Stimulated activated CD4-positive, alpha-beta T cell treated with anti-CD3 and anti-CD28 coated beads, Interleukin-2, amount 100 ng/mL, for 4 hours (primary cell): Measurements from ENCODE around the gene CBLN3.

Experiments
- DNase-seq: peaks from one replicate; pipeline ENCODE4 v3.0.0-alpha.2; 2020; ENCODE audit warnings: low read depth

The CBLN3 gene

DNA sequence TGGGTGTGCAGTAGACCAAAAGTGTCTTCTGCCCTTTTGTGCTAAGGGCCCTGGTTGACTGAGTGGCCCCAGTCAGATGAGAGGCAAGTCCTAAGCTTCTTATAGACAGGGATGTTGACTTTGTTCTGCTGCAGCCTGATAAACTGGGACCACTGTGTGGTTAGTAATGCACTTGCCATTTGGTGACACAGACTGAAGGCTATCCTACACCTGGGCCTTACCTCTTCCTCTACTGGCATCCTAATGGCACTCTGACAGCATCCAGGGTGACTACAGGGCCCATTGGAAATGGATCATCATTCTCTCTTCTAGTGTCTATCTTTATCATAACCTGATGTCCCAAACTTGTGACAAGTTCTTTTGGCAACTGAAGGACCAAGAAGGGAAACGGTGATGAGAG is 9.8 kb upstream of the CBLN3 start:
- DNase-seq, result no peak

- no peak for DNase-seq
These were observed 9.0 kb upstream of the CBLN3 start for GRCh38 chr14:24438223-24439097.

GRCh38 chr14:24437736-24438067 is 8.2 kb upstream of the CBLN3 start:
- no peak for DNase-seq

DNA sequence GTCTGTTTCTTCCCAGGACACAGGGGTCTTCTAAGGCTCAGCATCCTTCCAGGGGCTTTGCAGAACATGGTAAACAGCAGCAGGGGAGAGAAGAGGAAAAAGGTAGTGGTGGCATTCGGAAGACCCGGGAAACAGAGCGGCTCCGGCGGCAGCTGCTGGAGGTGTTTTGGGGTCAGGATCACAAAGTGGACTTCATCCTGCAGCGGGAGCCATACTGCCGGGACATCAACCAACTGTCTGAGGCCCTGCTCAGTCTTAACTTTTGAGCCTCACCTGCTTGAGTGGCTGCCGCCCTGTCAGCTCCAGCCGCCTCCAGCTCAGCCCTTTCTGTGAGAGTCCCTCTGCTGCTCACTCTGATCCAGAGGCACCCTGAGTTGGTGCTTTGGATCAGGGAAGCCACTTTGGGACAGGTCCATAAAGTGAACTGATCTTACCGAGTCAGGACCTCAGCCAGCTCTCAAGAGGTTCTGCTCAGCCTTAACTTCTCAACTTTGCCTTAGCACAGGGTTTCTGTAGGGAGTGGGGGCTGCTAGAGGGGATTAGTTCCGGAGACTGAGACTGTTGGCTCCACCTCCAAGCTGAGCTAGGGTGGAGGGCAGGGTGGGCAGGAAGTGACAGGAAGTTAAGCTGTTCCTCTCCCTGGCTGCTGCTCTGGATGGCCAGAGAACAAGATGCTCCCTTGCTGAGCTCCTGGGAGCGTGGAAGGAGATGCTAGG is 7.7 kb upstream of the CBLN3 start:
- no peak for DNase-seq

DNA sequence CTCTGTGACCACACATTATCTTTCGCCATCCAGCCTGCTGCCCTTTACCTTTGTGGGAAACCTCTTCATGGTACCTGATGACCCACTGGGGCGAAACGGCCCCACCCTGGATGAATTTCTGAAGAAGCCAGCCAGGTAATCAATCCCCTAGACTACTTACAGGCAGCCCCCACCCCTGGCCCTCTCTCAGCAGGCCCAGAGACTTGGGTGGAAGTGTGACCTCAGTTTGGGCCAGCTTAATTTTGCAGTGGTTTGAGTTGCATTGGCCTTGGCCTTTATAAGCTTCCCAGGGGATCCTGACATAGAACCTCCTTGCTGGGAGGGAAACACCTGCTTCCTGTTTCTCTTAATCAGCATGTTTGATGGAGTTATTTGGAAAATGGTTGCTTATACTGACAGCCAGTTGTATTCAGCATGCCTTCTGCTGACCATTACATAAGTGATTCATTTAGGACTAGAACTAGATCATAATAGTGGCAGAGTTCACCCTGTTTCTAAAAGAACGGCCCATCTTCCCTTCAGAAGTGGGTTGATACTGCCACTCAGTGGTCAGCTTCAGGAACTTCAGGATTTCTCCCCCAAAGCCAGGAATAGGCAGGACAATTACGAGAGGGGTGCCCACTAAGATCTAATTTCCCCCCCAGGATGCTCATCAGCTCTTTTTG is 7.0 kb upstream of the CBLN3 start:
- no peak for DNase-seq

DNA sequence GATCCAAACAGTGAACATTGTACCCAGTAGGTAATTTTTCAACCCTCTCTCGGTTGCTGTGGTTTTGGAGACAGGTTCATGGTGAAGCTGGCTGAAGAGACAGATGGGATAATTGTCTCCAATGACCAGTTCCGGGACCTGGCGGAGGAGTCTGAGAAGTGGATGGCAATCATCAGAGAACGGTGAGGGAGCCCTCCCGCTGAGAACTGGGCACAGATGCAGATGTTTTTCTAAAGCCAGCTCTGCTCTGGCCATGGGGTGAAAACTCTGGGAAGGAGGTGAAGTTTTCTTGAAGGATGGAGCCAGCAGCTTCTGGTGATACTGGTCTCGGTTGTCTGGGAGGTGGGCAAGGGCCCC is 6.5 kb upstream of the CBLN3 start:
- DNase-seq, result no peak

- no peak for DNase-seq
These were observed 5.8 kb upstream of the CBLN3 start for GRCh38 chr14:24435192-24435810.

DNA sequence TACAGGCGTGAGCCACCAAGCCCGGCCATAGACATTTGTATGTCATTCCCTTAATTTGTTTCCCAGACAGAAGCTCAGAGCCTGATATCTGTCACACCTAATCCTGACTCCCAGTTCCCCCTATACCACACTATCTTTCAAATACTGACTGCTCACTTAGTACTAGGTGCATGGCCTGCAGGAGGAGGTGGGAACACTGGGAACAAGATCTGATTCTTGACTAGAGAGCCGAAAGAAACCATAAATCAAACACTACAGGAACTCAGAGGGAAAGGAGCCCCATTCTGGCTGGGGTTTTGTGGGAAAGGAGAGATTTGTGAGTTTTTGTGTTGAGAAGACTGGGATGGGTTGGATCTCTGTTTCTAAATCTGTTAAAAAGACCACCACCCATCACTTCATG is 5.2 kb upstream of the CBLN3 start:
- no peak for DNase-seq

GRCh38 chr14:24434036-24434435 is 4.6 kb upstream of the CBLN3 start:
- no peak for DNase-seq

DNA sequence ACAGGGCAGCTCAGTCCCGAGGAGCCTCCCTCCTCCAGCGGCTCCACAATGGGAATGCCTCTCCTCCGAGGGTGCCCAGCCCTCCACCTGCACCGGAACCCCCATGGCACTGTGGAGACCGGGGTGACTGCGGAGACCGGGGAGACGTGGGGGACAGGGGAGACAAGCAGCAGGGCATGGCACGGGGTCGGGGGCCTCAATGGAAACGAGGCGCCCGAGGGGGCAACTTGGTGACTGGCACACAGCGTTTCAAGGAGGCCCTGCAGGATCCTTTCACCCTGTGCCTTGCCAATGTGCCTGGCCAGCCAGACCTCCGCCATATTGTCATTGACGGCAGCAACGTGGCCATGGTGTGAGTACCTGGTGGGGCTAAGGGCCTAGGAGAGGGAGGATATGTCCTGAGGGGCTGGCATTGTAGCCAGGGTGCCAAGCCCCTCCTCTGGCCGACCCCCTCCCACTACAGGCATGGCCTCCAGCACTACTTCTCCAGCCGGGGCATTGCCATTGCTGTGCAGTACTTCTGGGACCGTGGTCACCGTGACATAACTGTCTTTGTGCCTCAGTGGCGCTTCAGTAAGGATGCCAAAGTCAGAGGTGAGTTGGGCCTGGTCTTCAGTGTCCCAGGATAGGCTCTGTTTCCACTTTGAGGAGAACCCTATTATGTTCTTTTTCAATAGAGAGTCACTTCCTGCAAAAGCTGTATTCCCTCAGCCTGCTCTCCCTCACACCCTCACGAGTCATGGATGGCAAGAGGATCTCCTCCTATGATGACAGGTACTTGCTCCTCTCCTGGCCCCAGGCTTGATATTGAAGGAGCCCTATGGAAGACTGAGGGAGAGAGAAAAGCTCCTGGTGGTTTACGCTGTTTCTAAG is 3.0 kb upstream of the CBLN3 start:
- no peak for DNase-seq

DNA sequence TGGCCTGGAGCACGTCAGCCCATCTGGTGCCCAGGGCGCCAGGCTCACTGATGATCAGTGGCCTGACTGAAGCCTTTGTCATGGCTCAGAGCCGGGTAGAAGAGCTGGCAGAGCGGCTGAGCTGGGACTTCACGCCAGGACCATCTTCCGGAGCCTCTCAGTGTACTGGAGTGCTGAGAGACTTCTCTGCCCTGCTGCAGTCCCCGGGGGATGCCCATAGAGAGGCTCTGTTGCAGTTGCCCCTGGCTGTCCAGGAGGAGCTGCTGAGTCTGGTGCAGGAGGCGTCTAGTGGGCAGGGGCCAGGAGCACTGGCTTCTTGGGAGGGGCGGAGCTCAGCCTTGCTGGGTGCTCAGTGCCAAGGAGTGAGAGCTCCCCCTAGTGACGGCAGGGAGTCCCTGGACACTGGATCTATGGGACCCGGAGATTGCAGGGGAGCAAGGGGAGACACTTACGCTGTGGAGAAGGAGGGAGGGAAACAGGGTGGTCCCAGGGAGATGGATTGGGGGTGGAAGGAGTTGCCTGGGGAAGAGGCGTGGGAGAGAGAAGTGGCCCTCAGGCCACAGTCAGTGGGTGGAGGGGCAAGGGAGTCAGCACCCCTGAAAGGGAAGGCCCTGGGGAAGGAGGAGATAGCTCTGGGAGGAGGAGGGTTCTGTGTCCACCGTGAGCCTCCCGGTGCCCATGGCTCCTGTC is 2.2 kb upstream of the CBLN3 start:
- DNase-seq, result peak; percentile 83

GRCh38 chr14:24430682-24431568 is 1.5 kb upstream of the CBLN3 start:
- peak; percentile 58 for DNase-seq

GRCh38 chr14:24430143-24430681 is 744 bp upstream of the CBLN3 start:
- no peak for DNase-seq

DNA sequence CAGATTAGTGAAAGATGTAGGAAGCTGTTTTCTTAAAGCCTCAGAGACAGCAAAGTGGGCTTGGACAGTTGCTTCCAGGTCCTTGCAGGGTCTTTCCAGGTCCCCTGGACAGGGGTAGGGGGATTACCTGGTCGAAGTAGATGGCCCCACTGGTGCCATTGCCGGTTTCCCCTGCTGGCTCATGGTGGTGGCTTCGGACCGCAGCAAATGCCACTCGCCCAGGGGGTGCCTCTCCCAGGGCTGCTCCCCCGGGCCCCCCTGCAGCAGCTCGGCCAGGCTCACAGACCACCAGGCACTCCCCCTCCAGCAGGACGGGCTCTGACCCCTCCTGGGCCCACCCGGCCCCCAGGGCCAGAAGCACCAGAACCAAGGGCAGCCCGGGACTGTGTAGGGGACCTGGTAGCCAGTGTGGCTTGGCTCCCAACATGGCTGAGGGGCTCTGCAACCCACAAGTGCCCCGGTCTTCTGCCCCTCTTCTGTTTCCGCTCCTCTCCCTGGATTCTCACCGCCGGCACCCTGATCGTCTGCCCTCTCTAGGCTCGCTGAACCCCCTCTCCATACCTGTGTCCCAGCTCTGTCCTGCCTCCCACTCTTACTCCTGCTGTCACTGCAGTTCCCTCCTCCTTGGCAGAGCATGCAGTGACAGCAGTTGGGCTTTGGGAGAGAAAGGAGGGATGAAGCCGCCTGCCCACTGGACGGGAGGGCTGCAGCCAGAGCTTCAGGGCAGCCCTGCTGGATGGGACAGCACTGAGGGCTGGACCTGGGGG is 657 bp downstream of the CBLN3 start:
- DNase-seq, result no peak

DNA sequence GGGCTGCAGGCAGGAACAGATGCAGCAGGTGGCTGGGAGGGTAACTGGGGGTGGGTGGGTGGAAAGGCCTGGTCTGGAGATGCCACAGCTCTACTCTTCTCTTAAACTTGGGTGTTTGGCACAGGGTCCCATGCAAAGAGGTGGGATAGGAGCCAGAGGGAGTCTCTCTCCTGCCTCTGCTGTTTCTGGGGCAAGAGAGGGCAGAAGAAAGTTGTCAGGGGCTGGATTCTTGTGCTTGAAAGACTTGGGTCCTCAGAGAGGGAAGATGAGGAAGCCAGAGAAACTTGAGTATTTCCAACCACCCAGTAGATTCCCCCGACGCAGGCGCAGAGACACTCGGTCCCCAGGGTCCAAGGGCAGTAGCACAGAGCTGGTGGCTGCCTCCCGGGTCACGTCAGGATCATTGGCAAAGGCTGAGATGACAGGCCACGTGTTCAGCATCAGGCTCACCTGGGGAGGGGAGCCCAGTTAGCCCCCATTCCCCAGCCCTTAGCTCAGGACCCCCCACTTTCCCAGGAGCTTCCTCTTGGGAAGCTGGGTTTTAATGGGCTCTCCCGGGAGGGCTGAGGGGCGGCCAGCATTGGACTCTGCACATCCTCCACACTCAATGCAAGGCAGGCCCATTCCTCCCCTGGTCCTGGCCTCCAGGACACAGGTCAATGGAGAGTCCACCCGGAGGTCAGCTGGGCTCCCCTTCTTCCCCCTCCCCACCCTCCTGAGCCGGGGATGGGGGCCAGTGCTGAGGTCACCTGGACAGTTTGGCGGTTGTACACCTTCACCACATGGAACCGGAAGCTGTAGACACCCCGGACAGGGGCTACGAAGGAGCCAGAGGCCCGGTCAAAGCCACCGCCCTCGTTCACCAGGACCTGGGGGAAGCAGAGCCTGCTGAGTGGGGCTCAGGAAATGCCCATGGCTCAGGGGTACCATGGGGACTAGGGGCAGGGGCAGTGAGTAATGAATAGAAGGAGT is 1.6 kb downstream of the CBLN3 start:
- DNase-seq, result no peak

DNA sequence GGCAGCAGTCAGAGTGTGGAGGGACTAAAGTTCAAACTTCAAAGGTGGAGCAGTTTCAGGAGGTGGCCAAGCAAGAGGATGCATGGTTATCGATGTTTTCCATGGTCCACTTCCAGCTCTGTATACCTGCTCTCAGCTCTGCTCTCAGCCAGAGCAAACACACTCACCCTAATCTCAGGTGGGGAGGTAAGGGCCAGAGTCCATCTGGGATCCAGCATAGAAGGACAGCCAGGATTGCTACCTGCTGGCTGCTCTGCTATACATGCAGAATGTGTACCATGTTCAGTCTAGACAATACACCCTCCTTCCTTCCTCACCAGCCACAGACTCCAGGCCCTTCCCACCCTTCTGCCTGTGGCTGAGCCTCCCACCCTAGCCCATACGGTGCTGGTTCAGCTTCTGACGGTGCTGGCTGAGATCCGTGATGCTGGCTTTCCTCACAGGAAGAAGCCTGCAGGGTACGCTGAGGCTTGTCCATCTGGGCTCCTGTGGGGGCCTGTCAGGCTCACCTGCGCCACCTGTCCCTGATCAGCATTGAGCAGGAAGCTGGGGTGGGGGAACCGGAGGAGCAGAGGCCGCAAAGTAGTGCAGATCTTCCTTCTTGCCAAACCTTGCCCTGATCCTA is 2.4 kb downstream of the CBLN3 start:
- DNase-seq, result no peak

DNA sequence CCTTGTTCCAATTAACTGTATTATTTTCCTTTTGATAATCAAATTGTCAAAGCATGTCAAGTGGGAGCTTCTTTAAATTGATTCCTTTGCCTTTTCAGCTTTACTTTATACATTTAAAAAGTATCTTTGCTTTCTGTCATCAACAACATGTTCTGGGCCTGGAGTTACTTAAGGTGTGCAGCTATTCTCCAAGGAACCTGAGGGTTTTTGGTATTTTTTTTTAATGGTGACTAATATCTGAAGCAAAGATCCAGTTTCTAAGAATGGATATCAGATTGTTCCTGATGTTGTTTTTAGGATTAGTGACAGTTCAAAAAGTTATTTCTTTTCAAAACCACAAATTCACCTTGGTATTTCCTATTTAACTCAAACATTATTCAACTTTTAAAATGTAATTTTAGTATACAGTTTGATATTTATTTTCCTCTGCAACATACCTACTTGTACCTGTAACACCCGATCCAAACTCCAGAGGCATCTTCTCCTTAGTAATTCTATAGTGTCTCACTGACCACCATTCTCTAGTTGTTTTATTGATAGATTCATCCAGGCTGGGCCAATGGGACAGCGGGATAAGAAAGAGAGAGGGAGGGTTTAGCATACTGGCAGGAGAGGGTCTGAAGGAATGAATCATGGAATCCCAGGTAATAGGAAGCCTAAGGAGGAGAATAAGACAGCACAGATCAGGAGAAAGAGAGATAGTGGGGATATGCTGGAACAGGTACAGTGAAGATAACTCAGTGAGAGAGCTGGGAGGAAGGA is 3.1 kb downstream of the CBLN3 start:
- no peak for DNase-seq
